Stimulated activated CD4-positive, alpha-beta T cell treated with anti-CD3 and anti-CD28 coated beads, Interleukin-2, amount 100 ng/mL, for 4 hours (primary cell): ENCODE results near the gene MCTP1.

Experiments
- DNase-seq: peaks from one replicate; pipeline ENCODE4 v3.0.0-alpha.2; 2020; ENCODE audit warnings: low read depth

Gene MCTP1

DNA sequence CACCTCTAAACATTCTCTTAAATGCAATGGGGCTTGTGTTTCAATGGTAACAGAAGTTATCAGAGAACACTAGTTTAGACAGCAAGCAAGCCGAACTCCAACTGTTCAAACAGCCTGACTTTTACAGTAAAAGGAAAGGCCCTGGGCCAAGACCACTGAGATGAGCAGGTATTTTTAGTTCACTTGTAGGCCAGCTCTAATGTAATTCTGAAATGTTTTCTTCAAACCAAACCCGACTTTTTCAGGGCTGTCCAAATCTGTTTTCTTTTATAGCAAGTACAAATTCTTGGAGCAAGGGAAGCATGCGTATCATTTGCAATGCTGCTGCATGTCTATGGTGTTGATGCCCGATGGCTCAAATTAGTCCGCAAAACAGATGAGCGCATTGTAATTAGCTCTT lies 473.6 kb downstream of the MCTP1 start:
- no peak for DNase-seq

DNA sequence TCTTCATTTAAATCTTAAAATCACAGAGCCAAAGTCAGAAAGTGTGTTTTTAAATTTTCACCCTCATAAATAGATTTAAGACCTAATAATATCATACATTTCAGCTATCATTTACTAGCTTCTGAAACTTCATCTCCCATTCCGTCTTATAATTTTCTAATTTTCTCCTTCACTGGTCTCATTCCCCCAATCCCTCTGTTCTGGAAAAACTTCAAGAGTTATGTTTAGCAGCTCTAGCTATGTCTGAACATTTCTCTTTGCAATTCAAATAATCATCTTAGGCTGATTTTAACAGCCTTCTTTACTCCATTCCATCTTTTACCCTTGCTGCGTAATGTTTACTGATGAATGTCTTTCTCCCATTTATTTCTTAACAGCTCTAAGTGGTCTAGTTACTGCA lies 474.0 kb downstream of the MCTP1 start:
- DNase-seq = no peak

DNA sequence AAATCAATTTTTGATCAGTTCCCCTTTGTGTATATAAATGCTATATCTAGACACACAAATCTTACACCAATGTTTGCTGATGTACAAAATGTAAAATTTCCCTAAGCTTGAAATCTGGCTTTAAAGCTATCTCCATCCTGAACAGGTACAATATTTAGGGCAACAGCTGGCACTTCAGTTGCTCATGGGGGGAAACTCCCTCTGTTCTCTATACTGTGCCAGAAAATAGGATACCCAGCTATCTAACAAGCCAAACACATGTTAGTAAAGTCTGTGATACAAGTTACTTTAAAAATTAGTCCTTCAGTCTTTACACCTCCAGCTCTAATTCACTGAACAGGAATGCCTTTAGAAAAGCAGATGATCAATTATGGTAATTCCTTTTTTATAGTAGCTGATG lies 474.6 kb downstream of the MCTP1 start:
- DNase-seq = no peak

DNA sequence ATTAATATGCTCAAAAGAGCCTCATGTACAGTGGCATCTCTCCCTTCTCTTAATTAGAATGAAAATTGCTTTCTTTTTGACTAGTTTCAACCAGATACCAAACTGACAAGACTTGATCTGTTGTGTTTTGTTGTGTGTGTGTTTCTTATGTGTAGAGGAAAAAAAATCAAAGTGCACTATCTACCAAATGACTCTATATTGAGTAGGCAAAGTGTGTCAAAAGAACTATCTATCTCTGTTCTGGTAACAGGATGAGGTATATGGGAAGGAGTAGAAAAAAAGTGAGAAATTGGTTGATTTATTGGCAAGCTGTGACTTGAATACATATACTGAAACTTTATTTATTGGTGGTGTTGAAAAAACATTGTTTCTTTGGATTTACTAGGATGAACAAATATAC lies 476.4 kb downstream of the MCTP1 start:
- no peak for DNase-seq

DNA sequence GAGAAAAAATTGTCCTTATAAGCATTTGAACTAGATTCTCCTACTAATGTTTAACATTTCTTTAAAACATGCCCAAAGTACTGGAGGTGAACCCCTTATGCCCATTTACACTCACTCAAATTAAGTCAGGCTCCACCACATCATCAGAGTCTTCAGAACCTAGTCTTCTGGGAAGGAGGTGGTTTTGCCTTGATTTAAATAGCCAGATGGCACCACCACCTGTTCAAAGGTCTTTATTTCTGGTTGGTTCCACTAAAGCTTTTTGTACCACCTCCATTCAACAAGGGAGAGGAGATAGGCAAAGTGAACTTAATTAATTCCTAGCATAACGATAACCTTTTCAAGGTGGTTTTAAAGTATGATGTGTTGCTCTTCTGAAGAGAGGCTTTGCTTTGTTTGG lies 476.9 kb downstream of the MCTP1 start:
- DNase-seq = no peak

DNA sequence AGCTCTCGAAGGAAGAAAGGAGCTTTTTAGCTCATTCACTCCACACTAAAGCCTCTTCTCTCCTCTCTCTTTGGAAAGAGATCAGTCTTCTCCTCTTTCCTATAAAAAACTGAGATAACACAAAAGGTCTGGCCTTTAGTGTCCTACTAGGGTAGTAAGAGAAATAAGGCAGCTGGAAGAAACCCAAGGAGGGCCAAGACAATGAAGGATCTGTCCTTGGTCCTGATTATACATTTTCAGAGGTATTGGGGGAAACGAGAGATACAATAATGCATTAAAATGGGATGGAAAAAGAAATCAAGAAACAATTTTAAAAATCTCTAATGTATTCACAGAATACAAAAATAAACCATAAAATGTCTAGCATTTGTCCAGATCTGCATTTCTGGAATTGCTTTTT lies 482.4 kb downstream of the MCTP1 start:
- DNase-seq = no peak

DNA sequence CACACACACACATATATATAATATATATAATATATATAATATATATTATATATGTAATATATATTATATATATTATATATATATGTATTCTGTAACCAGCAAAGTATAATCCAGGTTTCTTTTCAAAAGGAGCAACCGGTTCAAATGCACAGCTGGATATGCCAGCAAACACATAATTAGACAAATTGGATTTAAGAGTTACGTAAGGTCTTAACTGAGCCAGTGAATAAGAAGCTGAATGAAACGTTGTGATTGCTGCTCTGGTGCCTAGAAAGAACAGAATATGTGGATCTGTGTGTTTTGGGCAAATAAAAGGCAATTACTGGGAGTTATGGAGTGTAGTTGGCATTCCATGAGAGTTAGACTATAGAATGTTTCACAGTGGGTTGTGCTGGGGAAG lies 488.3 kb downstream of the MCTP1 start:
- no peak for DNase-seq

DNA sequence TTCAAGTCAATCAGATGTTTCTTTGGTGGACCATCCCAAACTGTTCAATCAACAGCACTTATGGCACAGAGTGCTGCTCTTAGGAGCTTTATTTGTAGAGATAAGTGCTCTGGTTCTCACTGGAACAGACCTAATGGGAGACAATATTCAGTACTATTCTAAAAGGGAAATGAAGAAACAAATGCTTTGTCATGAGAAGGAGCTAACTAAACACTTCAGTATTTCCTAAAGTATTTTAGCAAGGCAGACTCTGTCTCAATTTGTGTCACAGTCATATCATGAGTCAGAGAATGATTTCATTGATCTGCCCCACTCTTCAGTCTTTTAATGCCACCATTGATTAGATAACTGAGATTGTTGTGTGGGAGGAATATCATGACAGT lies 491.1 kb downstream of the MCTP1 start:
- DNase-seq = no peak

DNA sequence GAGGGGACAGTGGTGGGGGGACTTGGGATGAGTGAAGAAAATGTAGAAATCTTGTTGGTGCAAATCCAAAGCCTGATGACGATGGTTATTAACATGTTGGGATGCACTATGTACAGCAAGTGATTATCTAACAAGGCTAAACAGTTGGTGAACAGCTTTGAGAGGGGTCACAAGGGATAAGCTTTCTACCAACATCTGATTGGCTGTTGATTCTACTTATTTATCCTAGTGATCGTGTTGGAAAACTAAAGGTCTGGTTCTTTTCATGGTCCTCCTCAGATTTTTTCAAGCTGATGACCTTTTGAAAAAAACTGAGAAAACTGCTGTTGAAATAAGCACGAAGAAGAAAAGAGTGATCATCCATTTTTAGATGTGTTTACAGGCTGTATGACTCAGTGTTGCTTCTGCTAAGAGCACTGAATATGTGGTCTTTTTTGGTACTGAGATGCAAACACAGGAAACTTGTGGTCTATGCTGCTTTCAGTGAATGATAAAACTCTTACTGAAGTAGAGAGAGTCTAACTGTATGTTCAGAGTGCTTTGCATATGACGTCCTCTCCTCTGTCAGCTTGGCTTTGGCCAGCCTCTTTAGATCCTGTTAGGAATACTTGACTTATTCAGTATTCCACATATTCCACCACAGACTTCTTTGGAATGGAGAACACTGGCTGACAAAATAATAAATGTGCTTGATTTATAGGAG lies 491.6 kb downstream of the MCTP1 start:
- DNase-seq = no peak

DNA sequence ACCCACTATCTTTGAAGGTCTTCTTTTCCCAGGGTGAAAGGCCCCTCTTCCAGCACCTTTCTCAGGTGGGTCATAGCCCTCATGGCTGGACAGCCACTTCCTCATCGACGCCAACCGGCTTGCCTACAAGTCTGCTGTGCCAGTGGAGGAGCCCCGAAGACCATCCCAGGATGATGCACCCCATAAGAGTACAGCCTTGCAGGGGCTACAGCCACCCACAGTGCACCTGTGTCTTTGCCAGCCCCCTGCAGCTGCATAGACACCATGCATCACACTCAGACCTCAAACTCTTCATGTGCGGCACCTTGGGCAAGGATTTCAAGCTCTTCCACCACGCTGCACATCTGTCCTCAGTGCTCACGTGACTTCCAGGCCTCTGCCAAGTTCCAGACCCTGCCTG lies 493.1 kb downstream of the MCTP1 start:
- no peak for DNase-seq

DNA sequence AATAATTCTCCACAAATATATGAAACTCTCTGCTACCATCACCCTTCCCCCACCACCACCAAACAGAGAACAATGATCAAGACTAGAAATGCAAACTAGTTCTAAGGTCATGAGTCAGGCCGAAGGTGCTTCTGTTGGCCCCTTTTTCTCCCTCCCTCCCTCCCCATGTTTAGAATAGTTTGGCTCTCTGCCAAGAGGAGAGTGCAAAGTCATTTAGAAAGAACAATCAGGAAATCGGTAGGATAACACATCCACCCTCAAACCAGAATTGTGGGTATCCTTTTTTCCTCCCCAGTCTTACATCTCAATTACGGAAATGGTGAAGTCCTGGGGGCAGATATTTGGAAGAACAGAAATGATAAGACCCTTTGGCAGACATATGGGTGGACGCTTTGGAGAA lies 496.4 kb downstream of the MCTP1 start:
- DNase-seq = no peak

DNA sequence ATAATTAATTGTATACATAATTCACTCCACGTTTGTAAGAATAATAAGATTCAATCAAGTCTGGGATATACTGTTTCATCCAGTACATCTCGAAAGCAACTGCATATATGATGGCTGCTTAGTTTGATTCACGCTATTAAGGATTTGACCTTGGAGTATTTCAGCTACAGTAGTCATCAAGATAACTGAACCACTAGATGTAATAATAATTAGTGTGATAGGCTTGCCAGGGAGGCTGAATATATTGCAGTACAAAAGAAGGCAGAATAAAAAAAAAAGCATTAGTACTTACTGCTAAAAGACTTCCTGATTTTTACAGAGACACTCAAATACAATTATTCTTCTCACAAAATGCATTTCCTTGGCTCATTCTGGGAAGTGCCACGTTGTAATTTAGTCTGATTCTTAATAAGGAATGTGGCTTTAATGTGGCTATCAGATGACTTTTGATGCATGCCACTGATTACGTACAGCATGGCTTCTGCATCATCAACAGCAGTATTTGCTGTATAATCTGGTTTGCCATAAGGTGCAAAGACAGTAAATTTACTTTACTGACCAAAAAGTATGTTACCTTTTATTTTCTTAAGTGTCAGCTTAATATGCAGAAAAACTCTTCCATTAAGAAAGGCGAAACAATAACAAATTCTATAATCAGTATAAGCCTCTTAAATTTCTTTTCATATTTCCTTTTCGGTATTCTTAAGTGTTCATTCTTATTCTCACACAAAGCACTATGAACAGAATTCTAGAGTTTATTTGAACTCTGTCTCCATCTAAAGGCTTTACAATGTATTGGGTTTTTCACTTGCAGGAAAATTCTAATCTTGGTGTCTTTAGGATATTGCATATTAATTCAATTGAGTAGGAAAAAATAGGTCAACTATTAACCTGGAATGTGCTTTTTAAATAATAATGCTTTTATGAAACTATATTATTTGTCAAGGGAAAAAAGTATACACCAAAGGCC lies 500.1 kb downstream of the MCTP1 start:
- DNase-seq = no peak

DNA sequence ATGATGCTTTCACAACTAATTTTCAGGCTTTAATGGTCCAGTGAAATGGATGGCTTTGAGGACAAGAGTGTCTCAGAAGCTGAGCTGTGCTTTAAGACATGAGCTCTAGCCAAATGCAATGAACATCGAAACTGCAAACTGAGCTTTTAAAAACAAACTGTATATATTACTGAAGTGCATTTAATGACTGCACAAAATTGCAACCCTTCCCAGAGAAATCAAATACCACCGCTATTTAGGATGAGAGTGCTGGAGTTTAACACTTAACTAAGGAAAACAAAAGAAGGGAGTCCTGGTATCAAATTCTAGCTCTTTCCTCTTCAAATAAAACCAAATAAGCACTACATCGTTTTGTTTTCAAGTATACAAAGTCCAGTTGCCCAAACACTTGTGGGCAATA lies 502.5 kb downstream of the MCTP1 start:
- DNase-seq = no peak

DNA sequence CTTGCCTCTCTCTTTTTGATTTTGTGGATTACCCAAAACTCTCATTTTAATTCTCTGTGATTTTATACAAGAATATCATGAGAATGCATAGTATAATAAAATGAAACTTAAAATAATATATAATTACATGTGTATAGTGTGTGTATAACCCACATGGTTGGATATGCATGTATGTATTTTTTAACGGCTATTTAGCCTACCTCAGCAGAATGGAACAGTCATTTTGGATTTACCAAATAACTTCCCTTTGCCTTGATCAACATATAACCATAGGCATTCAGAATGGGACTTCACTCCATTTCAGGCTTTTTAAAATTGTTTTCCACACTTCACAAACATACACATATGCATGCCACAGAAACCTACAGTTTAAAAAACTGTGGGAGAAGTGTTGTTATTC lies 505.2 kb downstream of the MCTP1 start:
- DNase-seq = no peak

DNA sequence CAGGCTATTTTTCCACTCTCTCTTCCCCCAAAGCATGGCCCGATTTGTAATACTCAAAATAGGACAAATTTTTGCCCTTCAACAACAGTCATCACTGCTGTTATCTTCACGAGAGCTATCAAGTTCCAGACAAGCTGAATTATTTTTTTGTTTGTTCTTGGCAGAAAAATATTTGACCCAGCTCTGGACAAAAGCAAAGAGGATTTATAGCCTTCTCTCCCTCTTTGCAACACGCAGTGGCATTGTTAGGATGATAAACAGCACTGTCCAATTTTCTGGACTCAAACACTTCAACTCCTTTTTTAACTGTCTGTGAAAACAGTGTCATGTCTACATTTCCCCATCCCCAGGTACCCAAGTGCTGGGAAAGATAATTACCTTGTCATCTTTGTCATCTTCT lies 506.2 kb downstream of the MCTP1 start:
- DNase-seq = no peak

DNA sequence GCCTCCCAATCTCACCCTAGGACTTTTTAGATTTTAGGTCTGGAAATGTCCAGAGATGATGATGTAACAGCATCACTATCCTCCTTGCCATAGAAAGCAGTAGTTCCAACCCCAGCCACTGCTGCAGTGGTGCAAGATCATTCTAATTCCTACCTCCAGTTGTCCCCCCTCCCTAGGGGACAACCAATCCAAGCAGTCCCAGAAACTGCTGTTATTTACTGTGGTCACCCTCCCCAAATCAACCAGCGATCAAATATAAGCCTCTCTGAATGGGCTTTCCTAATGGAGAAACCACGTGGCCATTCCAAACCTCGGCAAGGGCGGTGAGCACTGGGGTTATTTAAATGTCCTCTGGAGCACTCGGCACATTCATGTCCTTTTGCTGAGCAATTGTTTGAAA lies 506.6 kb downstream of the MCTP1 start:
- DNase-seq = no peak

DNA sequence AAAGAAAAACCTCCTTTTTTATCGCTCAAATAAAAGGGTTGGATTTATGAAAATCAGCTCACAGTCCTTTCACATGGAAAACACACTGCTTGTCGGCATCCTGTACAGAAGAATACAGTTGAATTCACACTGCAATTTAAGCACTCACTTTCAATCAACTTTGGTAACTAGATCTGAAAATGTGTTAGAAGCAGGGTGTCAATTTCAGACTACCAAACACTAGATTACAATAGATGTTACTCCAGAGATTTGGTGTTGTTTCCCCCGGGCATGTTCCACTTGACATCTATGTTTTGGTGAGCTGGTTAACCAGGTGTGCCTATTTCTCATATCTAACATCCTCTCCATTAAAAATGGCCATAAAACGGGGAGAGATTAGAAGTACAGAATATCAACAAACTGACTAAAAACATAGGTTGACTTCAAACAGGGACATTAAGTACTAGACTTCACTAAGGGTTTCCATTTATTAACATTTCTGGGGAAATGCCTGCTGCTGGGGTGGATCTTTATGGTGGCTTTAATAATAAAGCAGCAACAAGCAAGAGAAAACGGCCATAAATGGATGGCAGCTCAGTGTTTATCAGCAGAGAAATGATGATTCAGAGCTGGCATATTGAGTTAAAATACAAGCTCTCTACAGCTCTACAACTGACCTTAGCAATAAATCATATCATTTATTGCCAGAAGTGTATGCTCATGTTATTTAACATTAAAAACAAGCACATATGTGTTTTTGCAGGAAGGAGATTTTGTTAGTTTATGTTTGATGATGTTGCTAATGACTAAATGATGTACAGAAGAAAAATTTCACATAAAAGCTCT lies 507.6 kb downstream of the MCTP1 start:
- no peak for DNase-seq

DNA sequence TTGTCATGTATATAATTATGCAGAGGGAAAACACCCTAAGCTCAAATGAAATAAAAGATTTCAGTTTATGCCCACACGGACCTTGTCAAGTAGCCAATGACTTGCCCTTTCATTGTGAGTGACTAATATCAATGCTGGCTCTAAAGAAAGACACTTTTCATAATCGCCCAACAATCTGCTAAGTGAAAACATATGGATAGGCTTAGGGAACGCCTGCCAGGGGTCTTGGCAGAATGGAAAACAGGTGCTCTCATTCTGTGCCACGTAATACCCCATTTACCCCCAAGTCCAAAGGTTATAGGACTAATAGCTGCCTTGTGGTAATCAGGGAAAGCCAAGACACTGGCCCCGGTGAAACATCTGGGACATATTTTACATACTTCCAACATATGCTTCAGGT lies 508.7 kb downstream of the MCTP1 start:
- DNase-seq = no peak

DNA sequence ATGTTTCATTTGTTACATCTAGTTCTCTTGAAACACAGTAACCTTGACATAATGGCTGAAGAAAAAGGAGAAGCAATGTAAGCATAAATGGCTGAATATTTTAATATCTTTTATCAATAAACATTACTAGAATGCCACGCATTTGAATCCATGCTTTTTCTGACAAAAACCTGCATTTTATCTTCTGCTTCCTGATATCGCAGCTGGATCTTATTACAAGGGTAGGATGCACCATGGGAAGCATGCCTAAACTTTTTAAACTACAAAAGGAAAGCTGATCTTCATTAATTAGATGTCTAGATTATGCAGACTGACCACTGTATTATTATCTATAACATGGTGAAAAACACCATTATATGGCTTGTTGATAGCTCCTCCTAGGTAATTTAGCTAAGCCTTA lies 509.8 kb downstream of the MCTP1 start:
- no peak for DNase-seq

DNA sequence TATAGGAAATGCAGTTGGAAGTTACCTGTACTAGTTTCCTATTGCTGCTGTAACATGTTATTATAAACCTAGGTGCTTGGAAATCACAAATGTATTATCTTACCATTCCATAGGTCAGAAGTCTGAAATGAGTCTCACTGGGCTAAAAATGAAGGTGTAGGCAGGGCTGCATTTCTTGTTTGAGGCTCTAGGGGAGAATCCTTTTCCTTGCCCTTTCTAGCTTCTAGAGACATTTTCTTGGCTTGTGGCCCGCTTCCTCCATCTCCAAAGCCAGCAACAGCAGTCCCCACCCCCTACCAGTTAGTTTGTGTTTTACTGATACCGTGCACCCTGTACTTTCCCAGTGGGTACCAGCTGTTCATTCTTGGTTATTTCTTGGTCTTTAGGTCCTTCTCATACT lies 513.2 kb downstream of the MCTP1 start:
- DNase-seq = no peak

DNA sequence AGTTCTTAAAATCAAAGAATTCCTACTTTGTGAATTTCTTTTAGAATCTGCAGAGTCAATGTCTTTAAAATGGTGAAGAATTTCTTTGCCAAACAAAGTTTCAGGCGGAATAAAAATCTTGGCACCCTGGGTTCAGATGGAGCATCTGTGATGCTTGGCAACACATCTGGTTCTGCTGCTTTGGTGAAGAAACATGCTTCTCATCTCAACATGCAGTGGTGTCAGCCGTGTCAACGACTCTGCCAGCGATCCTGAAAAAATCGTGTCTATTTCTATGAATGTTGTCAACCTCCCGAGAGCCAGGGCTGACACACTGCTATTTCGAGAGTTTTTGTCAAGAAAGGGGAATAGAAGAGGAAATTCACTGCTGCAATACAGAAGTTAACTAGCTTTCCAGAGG lies 514.9 kb downstream of the MCTP1 start:
- DNase-seq = no peak

DNA sequence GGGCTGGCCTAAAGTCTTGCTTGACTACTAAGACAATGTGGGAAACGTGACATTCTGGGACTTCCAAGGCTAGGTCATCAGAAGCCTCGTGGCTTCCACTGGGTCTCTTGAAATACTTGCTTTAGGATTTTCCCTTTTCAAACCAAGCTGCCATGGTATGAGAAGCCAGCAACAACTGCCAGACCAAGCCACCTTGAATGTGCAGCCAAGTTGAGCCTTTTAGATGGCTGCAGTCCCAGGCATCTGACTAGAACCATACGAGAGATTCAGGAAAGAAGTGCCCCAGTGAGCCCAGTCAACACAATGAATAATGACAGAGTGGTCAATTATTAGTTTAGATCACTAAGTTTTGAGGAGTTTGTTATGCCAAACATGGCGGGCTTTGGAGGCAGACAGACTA lies 523.1 kb downstream of the MCTP1 start:
- no peak for DNase-seq

DNA sequence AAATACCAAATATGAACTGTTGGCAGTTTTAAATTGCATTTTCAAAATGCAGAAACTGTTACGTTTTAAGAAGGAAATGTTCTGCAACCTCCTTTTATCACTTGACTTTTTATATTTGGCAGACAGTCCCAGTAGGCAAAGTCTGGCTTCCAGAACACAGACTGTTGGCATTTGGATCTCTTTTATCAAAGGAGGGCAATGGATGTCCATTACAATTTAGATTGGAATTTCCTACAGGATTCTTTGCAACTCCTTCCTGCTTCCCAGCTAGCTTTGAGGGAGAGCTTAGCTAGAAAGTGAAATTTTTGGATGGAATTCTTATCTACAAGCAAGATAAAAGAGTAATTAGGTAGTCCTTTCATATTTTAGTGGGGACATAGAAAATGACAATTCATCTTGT lies 523.8 kb downstream of the MCTP1 start:
- no peak for DNase-seq
